GM12874 (cell line): ENCODE data around the gene KMT2A.

Source experiments
- CTCF ChIP-seq: IDR thresholded peaks from 2 replicates; pipeline ENCODE4 v1.5.1; 2011; ENCODE audit warnings: low read depth, mild to moderate bottlenecking, control low read depth, low read length, moderate library complexity; ENCODE audit not compliant: insufficient read depth

KMT2A gene

GRCh38 chr11:118524757-118525470, 88.6 kb downstream of the KMT2A start:
- TF ChIP-seq CTCF: no peak

GRCh38 chr11:118526688-118527087, 90.4 kb downstream of the KMT2A start:
- TF ChIP-seq CTCF: no peak

GRCh38 chr11:118527109-118527508, 90.8 kb downstream of the KMT2A start, which contains the start of gene TTC36:
TTC36 (plus strand) TSS chr11:118527474; CDS start chr11:118527495, 21 bp downstream.
- no peak for TF ChIP-seq CTCF

GRCh38 chr11:118528511-118528910, 92.2 kb downstream of the KMT2A start:
- TF ChIP-seq CTCF: no peak

- no peak for TF ChIP-seq CTCF
These were observed 93.4 kb downstream of the KMT2A start for GRCh38 chr11:118529584-118530175.

GRCh38 chr11:118530180-118530682, 93.9 kb downstream of the KMT2A start:
- no peak for TF ChIP-seq CTCF

GRCh38 chr11:118530683-118531596, 94.6 kb downstream of the KMT2A start, which contains the start of gene TMEM25:
TMEM25 (plus strand) TSS chr11:118531192; CDS start chr11:118531802, 610 bp downstream.
- TF ChIP-seq CTCF: no peak
